SK-N-SH (cell line): ENCODE measurements around the gene RGS7.

Experiments
- CHD2 ChIP-seq: fragments of 150-350 bp; IDR thresholded peaks from 2 replicates; pipeline ENCODE4 v1.6.1; 2018; ENCODE audit warnings: low read length; ENCODE audit not compliant: partially characterized antibody
- CTCF ChIP-seq: fragments of 200-600 bp; sonication (generic); IDR thresholded peaks from 2 replicates; pipeline ENCODE4 v1.6.1; 2017; ENCODE audit warnings: antibody characterized with exemption, mild to moderate bottlenecking, moderate library complexity
- EP300 ChIP-seq, 2 experiments: IDR thresholded peaks; 2 replicates each; pipeline versions ENCODE4 v1.4.0 to v1.6.1; 2012; ENCODE audit warnings: borderline replicate concordance in 1 of 2, low read depth in 1 of 2, low read length in 1 of 2
- GABPA ChIP-seq: IDR thresholded peaks from 2 replicates; pipeline ENCODE4 v1.4.0; 2012; ENCODE audit warnings: low read depth, mild to moderate bottlenecking
- POLR2AphosphoS5 ChIP-seq: IDR thresholded peaks from 2 replicates; pipeline ENCODE4 v1.6.1; 2012; ENCODE audit warnings: low read depth, low read length
- TCF12 ChIP-seq: IDR thresholded peaks from 2 replicates; pipeline ENCODE4 v1.4.0; 2012
- TEAD4 ChIP-seq: IDR thresholded peaks from 2 replicates; pipeline ENCODE4 v1.4.0; 2012; ENCODE audit warnings: mild to moderate bottlenecking, borderline replicate concordance; ENCODE audit not compliant: insufficient read depth
- YY1 ChIP-seq: IDR thresholded peaks from 2 replicates; pipeline ENCODE4 v1.4.0; 2012; ENCODE audit warnings: low read depth, mild to moderate bottlenecking
- TF ChIP-seq, protein P1 (sequence below): IDR thresholded peaks from 2 replicates; pipeline ENCODE4 v1.4.0; 2012; ENCODE audit warnings: low read depth
- TF ChIP-seq, protein P2 (sequence below): fragments of 150-350 bp; IDR thresholded peaks from 2 replicates; pipeline ENCODE4 v1.6.1; 2017; ENCODE audit warnings: antibody characterized with exemption, low read length, low read depth, borderline replicate concordance

DNA sequence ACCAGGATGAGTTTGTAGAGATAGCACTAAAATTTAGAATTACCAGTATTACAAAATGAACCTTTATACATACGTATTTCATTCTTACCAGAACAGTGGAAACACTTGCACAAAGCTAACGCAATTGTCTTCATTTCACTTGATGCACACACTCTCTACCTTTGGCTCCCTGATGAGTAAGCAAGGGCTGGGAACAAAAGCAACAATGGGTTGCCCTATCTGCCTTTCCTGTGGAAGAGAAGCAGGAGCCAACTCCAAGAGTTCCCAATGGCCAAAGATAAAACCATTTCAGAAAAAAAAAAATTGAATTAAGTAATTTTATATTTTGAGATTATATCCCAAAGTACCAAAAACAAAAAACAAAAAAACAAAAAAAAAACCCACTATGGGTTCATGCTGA lies 401.0 kb downstream of the RGS7 start:
- TF ChIP-seq CHD2 (no peak), YY1 (no peak), POLR2AphosphoS5 (no peak), GABPA (no peak), EP300 (IDR thresholded peaks at IDR 0.05; ENCODE audit: borderline replicate concordance in 1 of 2, low read depth in 1 of 2, low read length in 1 of 2) (no peak), TCF12 (no peak), TEAD4 (no peak), CTCF (no peak)
- TF ChIP-seq, protein P1, sequence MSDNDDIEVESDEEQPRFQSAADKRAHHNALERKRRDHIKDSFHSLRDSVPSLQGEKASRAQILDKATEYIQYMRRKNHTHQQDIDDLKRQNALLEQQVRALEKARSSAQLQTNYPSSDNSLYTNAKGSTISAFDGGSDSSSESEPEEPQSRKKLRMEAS: no peak
- TF ChIP-seq, protein P2, sequence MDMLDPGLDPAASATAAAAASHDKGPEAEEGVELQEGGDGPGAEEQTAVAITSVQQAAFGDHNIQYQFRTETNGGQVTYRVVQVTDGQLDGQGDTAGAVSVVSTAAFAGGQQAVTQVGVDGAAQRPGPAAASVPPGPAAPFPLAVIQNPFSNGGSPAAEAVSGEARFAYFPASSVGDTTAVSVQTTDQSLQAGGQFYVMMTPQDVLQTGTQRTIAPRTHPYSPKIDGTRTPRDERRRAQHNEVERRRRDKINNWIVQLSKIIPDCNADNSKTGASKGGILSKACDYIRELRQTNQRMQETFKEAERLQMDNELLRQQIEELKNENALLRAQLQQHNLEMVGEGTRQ: no peak
